Measurements from ENCODE around the gene NDUFV1. TPM values are rescaled to one million over a fixed set of nuclear protein-coding genes. Genes with fewer than 3 reads are reported as not detected.

The NDUFV1 gene
- total and polyA plus RNA-seq, 4 donors: 83.6 to 172 (median 163) TPM

DNA sequence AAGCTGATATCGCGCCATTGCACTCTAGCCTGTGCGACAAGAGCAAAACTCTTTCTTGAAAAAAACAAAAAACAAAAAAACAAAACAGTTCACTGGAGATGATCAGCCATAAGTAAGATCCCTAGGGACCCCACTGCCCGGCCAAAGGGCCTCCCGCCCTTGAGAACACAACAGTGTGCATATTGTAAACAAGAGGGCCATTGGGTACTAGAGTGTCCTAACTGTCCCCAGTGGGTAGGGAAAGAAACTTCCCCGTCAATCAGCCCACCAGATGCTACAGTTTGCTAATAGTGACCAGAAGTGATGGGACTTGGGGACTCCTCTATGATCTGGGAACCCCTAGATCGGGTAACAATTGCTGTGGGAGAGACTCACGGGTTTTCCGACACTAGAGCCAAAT lies 47.5 kb downstream of the NDUFV1 start:
- DNase-seq (ENCODE audit: low spot score): no peak
- WGBS: 83% methylated on average over 9 of the region's 9 CpGs
- Histone ChIP-seq H3K9ac (ENCODE audit: low read depth in 1 of 2, low read length in 2 of 2) (no peak overlapping the region), H3K36me3 (ENCODE audit: control insufficient read depth in 4 of 4, insufficient read depth in 3 of 4, low read depth in 1 of 4, low read length in 3 of 4) (no peaks in the 10 kb centered on the region), H3K27me3 (ENCODE audit: control insufficient read depth in 4 of 4, insufficient read depth in 4 of 4, low read length in 3 of 4) (no peaks in the 10 kb centered on the region), H3K9me3 (ENCODE audit: control insufficient read depth in 4 of 4, low read length in 3 of 4) (no peaks in the 10 kb centered on the region), H3K27ac (ENCODE audit: low read depth in 1 of 2, low read length in 2 of 2) (no peak overlapping the region), H3K4me1 (ENCODE audit: control insufficient read depth in 4 of 4, insufficient read depth in 4 of 4, low read length in 3 of 4) (peaks cover 2 to 12% (median 11%) of the 10 kb centered on the region in 4 donors), H3K4me3 (ENCODE audit: low read depth in 1 of 3, low read length in 3 of 3) (no peak overlapping the region)
- no peak for TF ChIP-seq RXRA (IDR thresholded peaks at IDR 0.05)
- TF ChIP-seq YY1 (IDR thresholded peaks at IDR 0.05): no peak
- no peak for TF ChIP-seq JUND (IDR thresholded peaks at IDR 0.05)
- no peak for TF ChIP-seq HNF4G (IDR thresholded peaks at IDR 0.05)
- TF ChIP-seq, protein P1, sequence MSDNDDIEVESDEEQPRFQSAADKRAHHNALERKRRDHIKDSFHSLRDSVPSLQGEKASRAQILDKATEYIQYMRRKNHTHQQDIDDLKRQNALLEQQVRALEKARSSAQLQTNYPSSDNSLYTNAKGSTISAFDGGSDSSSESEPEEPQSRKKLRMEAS (IDR thresholded peaks at IDR 0.05): no peak
- TF ChIP-seq, protein P2, sequence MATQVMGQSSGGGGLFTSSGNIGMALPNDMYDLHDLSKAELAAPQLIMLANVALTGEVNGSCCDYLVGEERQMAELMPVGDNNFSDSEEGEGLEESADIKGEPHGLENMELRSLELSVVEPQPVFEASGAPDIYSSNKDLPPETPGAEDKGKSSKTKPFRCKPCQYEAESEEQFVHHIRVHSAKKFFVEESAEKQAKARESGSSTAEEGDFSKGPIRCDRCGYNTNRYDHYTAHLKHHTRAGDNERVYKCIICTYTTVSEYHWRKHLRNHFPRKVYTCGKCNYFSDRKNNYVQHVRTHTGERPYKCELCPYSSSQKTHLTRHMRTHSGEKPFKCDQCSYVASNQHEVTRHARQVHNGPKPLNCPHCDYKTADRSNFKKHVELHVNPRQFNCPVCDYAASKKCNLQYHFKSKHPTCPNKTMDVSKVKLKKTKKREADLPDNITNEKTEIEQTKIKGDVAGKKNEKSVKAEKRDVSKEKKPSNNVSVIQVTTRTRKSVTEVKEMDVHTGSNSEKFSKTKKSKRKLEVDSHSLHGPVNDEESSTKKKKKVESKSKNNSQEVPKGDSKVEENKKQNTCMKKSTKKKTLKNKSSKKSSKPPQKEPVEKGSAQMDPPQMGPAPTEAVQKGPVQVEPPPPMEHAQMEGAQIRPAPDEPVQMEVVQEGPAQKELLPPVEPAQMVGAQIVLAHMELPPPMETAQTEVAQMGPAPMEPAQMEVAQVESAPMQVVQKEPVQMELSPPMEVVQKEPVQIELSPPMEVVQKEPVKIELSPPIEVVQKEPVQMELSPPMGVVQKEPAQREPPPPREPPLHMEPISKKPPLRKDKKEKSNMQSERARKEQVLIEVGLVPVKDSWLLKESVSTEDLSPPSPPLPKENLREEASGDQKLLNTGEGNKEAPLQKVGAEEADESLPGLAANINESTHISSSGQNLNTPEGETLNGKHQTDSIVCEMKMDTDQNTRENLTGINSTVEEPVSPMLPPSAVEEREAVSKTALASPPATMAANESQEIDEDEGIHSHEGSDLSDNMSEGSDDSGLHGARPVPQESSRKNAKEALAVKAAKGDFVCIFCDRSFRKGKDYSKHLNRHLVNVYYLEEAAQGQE (IDR thresholded peaks at IDR 0.05): no peak
- TF ChIP-seq GABPA (IDR thresholded peaks at IDR 0.05 in 1 of 2, conservative IDR thresholded peaks at IDR 0.05 in 1 of 2): no peak
- TF ChIP-seq, protein P3, sequence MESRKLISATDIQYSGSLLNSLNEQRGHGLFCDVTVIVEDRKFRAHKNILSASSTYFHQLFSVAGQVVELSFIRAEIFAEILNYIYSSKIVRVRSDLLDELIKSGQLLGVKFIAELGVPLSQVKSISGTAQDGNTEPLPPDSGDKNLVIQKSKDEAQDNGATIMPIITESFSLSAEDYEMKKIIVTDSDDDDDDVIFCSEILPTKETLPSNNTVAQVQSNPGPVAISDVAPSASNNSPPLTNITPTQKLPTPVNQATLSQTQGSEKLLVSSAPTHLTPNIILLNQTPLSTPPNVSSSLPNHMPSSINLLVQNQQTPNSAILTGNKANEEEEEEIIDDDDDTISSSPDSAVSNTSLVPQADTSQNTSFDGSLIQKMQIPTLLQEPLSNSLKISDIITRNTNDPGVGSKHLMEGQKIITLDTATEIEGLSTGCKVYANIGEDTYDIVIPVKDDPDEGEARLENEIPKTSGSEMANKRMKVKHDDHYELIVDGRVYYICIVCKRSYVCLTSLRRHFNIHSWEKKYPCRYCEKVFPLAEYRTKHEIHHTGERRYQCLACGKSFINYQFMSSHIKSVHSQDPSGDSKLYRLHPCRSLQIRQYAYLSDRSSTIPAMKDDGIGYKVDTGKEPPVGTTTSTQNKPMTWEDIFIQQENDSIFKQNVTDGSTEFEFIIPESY (IDR thresholded peaks at IDR 0.05): no peak
- TF ChIP-seq, protein P4, sequence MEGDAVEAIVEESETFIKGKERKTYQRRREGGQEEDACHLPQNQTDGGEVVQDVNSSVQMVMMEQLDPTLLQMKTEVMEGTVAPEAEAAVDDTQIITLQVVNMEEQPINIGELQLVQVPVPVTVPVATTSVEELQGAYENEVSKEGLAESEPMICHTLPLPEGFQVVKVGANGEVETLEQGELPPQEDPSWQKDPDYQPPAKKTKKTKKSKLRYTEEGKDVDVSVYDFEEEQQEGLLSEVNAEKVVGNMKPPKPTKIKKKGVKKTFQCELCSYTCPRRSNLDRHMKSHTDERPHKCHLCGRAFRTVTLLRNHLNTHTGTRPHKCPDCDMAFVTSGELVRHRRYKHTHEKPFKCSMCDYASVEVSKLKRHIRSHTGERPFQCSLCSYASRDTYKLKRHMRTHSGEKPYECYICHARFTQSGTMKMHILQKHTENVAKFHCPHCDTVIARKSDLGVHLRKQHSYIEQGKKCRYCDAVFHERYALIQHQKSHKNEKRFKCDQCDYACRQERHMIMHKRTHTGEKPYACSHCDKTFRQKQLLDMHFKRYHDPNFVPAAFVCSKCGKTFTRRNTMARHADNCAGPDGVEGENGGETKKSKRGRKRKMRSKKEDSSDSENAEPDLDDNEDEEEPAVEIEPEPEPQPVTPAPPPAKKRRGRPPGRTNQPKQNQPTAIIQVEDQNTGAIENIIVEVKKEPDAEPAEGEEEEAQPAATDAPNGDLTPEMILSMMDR (IDR thresholded peaks at IDR 0.05; ENCODE audit: low read depth, low read length, missing input control): no peak
- TF ChIP-seq FOXA1 (IDR thresholded peaks at IDR 0.05): no peak
- TF ChIP-seq SP1 (IDR thresholded peaks at IDR 0.05): no peak
- TF ChIP-seq NR2F2 (IDR thresholded peaks at IDR 0.05): no peak
- TF ChIP-seq, protein P5, sequence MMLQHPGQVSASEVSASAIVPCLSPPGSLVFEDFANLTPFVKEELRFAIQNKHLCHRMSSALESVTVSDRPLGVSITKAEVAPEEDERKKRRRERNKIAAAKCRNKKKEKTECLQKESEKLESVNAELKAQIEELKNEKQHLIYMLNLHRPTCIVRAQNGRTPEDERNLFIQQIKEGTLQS (IDR thresholded peaks at IDR 0.05): no peak

DNA sequence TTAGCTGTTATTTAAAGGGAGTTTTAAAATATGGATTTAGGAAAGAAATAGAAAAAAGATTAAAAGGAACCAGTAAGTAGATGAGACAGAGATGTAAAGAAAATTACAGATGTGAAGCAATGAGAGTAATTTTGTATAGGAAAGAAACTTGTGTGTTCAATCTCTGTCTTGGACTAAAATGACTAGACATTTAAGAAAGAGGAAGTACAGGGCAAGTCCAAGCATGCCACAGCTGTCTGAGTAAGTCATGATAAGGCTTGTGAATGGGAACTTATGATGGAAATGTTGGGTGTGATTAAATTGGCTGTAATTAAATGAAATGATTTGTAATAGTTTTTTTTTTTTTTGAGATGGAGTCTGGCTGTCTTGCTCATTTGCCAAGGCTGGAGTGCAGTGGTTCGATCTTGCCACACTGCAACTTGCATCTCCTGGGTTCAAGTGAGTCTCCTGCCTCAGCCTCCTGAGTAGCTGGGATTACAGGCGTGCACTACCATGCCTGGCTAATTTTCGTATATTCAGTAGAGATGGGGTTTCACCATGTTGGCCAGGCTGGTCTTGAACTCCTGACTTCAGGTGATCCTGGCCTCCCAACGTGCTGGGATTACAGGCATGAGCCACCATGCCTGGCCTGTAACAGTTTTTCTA lies 49.7 kb downstream of the NDUFV1 start:
- TF ChIP-seq FOXA1 (IDR thresholded peaks at IDR 0.05): no peak
- TF ChIP-seq RAD21 (IDR thresholded peaks at IDR 0.05): no peak
- no peak for TF ChIP-seq NR2F2 (IDR thresholded peaks at IDR 0.05)
- no peak for TF ChIP-seq RXRA (IDR thresholded peaks at IDR 0.05)
- TF ChIP-seq TAF1 (conservative IDR thresholded peaks at IDR 0.05): no peak
- no peak for TF ChIP-seq GABPA (IDR thresholded peaks at IDR 0.05 in 1 of 2, conservative IDR thresholded peaks at IDR 0.05 in 1 of 2)
- TF ChIP-seq, protein P4 (IDR thresholded peaks at IDR 0.05; ENCODE audit: low read depth, low read length, missing input control): no peak
- TF ChIP-seq, protein P1 (IDR thresholded peaks at IDR 0.05): no peak
- TF ChIP-seq FOXA2 (IDR thresholded peaks at IDR 0.05): no peak
- TF ChIP-seq, protein P5 (IDR thresholded peaks at IDR 0.05): no peak
- no peak for TF ChIP-seq EGR1 (IDR thresholded peaks at IDR 0.05; ENCODE audit: low read depth in 2 of 2)
- no peak for TF ChIP-seq HNF4A (conservative IDR thresholded peaks at IDR 0.05)
- TF ChIP-seq HNF4G (IDR thresholded peaks at IDR 0.05): no peak
- no peak for TF ChIP-seq YY1 (IDR thresholded peaks at IDR 0.05)
- Histone ChIP-seq H3K4me3 (ENCODE audit: low read depth in 1 of 3, low read length in 3 of 3) (no peak overlapping the region), H3K36me3 (ENCODE audit: control insufficient read depth in 4 of 4, insufficient read depth in 3 of 4, low read depth in 1 of 4, low read length in 3 of 4) (no peaks in the 10 kb centered on the region), H3K27me3 (ENCODE audit: control insufficient read depth in 4 of 4, insufficient read depth in 4 of 4, low read length in 3 of 4) (no peaks in the 10 kb centered on the region), H3K27ac (ENCODE audit: low read depth in 1 of 2, low read length in 2 of 2) (no peak overlapping the region), H3K9ac (ENCODE audit: low read depth in 1 of 2, low read length in 2 of 2) (no peak overlapping the region), H3K4me1 (ENCODE audit: control insufficient read depth in 4 of 4, insufficient read depth in 4 of 4, low read length in 3 of 4) (no peaks in the 10 kb centered on the region), H3K9me3 (ENCODE audit: control insufficient read depth in 4 of 4, low read length in 3 of 4) (no peaks in the 10 kb centered on the region)
- 94% methylated on average over 4 of the region's 4 CpGs for WGBS
- no peak for DNase-seq (ENCODE audit: low spot score)

Data from liver (tissue), 9 donors.